ENCODE measurements around the gene NOXA1.

NOXA1 gene

DNA sequence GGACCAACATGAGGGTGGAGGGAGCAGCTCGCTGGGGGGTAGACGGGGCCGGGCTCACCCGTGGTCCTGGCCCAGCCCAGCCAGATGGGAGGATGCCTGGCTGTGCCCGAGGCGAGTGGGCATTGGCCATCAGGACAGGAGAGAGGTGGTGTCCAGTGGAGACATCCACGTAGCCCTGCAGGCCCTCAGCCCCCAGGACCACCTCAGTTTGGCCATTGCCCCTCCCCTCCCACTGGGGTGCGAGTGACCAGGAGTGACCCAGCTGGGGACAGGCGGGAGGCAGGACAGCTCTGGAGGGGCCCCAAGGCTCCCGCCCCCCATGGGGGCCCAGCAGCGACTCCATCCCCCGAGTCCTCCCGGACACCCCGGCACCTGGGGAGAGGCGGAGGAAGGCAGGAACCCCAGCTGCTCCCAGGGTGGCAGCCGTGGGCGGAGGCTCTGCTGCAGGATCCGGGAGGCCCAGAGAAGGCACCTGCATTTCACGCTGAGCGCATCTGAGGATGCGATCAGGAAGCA lies 8.3 kb downstream of the NOXA1 start:
- no peak overlapping the region for H3K4me3 ChIP-seq (ENCODE audit: low read depth, low read length)
- TF ChIP-seq, protein P1, sequence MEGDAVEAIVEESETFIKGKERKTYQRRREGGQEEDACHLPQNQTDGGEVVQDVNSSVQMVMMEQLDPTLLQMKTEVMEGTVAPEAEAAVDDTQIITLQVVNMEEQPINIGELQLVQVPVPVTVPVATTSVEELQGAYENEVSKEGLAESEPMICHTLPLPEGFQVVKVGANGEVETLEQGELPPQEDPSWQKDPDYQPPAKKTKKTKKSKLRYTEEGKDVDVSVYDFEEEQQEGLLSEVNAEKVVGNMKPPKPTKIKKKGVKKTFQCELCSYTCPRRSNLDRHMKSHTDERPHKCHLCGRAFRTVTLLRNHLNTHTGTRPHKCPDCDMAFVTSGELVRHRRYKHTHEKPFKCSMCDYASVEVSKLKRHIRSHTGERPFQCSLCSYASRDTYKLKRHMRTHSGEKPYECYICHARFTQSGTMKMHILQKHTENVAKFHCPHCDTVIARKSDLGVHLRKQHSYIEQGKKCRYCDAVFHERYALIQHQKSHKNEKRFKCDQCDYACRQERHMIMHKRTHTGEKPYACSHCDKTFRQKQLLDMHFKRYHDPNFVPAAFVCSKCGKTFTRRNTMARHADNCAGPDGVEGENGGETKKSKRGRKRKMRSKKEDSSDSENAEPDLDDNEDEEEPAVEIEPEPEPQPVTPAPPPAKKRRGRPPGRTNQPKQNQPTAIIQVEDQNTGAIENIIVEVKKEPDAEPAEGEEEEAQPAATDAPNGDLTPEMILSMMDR (IDR thresholded peaks at IDR 0.05; ENCODE audit: low read depth, low read length) = no peak

DNA sequence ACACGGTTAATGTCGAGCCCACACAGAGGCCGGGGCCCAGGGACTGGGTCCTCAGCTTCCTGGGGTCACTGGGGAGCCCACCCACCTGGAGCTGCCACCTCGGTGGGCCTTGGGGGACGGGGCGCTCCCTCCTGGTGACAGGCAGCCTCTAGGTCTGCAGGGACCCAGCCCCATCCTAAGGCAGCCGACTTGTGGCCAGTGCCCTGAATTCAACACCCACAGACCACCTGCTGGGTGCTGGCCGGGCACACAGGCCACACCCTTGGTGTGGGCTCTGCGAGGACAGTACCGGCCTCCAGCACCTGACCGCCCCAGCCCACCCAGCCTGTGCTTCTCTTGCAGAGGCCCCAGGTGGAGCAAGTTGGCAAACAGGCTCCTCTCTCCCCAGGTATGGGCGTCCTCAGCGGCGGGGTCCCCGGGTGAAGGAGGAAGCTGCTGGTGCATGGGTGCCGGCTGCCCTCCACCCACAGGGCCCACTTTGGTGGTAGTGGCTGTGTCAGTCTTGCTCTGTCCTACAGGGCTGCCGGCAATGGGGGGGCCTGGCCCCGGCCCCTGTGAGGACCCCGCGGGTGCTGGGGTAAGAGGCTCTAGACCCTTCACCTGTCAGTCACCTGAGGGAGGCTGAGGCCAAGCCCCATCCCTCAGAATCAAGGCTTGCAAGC lies 9.6 kb downstream of the NOXA1 start:
- TF ChIP-seq, protein P1 (IDR thresholded peaks at IDR 0.05; ENCODE audit: low read depth, low read length) = no peak
- H3K4me3 ChIP-seq (ENCODE audit: low read depth, low read length) = no peak overlapping the region

DNA sequence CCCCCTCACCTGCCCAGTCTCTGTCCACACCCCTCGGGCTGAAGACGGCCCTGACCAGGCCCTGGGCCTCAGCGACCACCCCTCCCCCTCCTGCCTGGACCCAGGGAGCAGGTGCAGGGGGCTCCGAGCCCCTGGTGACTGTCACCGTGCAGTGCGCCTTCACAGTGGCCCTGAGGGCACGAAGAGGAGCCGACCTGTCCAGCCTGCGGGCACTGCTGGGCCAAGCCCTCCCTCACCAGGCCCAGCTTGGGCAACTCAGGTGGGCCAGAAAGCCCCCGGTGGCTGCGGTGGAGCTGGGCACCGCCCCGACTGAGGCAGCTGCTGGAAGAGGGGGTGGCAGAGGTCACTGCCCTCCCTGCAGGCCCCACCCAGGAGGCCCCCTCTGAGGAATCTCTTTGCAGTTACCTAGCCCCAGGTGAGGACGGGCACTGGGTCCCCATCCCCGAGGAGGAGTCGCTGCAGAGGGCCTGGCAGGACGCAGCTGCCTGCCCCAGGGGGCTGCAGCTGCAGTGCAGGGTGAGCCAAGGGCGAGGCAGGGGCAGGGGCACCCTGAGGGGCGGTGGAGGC lies 10.2 kb downstream of the NOXA1 start:
- H3K4me3 ChIP-seq (ENCODE audit: low read depth, low read length) = no peak overlapping the region
- TF ChIP-seq, protein P1 (IDR thresholded peaks at IDR 0.05; ENCODE audit: low read depth, low read length) = no peak

DNA sequence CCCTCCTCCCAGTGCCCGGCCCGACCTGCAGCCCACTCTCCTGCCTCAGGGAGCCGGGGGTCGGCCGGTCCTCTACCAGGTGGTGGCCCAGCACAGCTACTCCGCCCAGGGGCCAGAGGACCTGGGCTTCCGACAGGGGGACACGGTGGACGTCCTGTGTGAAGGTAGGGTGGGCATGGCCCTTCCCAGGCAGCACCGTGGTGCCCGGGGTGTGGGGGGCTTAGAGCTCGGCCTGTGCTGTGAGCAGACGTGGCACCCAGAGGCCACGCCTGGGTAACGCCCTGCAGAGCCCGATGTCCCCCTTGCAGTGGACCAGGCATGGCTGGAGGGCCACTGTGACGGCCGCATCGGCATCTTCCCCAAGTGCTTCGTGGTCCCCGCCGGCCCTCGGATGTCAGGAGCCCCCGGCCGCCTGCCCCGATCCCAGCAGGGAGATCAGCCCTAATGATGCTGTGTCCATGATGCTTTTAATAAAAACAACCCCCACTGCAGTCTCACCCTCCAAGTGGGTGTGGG lies 10.8 kb downstream of the NOXA1 start:
- no peak overlapping the region for H3K4me3 ChIP-seq (ENCODE audit: low read depth, low read length)
- TF ChIP-seq, protein P1 (IDR thresholded peaks at IDR 0.05; ENCODE audit: low read depth, low read length) = no peak

DNA sequence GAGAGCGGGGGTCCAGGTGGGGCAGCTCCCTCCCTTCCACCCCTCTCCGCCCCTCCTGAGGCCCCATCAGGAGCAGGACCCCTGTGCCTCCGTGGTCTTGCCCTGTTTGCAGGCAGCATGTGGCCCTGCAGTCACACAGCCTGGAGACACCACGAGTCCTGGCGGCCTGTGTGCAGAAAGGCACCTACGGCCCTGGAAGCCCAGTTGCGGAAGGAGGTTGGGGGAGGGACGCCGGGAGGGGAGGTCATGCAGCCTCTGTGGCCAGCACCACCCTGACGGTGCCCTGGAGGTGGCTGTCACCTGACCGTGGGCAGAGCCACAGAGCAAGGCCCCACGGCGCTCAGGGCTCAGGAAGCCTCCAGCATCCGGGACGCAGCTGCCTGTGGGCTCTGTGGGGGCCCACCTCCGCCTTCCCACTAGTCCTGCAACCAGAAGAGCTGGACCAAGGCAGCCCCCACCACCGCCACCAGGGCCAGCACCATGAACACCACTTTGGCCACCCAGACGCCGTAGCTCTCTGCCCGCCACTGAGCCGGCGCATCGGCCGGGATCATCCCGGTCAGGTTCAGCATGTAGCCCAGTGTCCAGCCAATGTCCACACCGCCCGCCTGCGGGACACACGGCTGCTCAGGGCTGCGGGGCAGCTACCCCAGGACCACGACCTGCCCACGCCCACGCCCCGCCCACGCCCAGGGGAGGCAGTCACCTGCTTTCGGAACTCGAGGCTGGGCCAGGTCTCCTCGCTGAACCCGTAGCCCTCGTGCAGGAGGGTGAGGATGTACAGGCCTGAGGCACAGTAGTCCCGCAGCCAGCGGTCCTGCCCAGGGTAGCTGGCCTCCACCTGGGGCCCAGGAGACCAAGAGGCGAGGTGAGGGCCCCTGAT lies 11.5 kb downstream of the NOXA1 start:
- TF ChIP-seq, protein P1 (IDR thresholded peaks at IDR 0.05; ENCODE audit: low read depth, low read length) = no peak
- H3K4me3 ChIP-seq (ENCODE audit: low read depth, low read length) = no peak overlapping the region

DNA sequence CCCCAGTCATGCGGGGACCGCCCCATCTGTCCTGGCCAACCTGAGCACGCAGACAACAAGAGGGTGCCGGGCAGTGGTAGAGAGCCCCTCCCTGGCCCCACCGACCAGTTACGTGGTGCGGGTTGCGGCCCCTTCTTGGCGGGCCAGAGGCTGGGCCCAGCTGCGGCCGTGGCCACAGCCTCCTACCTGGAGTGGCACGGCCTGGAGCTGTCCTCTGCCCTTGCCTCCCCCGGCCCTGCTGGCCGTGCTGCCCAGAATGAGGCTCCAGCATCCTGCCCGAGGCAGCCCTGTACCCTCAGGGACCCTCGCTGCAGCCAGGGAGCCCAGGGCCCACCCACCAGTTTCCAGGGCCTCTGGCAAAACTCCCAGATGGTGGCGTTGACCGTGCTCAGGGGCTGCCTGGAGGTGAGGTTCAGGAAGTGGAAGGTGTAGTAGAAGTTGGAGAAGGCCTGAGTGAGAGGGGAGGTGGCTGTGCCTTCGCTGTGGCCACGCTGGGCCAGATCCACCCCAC lies 12.2 kb downstream of the NOXA1 start:
- H3K4me3 ChIP-seq (ENCODE audit: low read depth, low read length) = no peak overlapping the region
- TF ChIP-seq, protein P1 (IDR thresholded peaks at IDR 0.05; ENCODE audit: low read depth, low read length) = no peak
